Hematopoietic multipotent progenitor cell treated with erythropoietin and hydrocortisone succinate and interleukin-3 and kit ligand, for 17 days (in vitro differentiated cells): Measurements from ENCODE around the gene FBLN1.

Experiments used
- DNase-seq: peaks from one replicate; pipeline ENCODE4 v3.0.0-alpha.2; 2015; ENCODE audit warnings: low spot score

The FBLN1 gene

DNA sequence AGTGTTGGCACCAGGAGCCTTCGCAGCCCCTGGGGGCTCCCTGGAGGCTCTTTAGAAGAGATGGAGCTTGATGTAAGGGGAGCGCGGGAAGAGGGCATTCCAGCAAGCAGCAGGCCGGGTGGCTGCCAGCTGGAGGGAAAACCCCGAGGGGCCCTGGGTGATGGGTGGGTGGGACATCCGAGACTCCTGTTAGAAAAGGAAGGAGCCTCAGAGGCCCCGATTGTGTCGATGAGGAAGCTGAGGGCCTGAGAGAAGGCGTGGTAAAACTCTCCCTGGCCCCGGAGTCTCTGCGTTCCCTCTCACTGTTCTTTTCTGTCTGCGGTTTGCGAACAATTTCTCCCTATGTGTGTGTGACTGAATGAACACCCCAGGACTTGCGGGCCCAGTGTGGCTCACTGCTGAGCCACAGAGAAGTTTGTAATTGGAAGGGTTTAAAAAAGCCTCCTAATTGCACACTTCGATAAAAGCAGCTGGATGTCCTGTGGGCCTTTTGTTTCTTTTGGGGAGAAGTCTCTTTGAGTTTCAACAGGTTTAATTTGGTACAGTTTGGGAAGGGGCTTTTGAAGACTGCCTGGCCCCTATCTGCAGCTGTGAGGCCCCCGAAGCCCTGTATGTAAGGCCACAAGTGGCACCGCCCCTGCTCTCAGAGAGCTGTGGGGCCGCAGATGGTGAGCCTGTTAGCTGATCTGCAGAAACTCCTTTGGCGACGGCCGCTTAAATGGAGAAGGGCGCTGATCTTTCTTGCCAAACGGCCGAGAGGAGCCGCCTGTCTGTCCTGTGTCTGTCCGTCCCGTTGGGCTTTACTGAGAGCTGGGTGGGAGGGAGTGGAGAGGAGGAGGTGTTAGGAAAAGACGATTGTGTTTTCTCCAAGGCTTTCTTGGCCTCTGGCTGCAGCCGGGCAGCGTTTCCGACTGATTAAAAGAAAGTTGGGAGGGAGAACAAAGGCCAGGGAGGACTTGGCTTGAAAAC, 2.0 kb downstream of the FBLN1 start:
- DNase-seq, result no peak

DNA sequence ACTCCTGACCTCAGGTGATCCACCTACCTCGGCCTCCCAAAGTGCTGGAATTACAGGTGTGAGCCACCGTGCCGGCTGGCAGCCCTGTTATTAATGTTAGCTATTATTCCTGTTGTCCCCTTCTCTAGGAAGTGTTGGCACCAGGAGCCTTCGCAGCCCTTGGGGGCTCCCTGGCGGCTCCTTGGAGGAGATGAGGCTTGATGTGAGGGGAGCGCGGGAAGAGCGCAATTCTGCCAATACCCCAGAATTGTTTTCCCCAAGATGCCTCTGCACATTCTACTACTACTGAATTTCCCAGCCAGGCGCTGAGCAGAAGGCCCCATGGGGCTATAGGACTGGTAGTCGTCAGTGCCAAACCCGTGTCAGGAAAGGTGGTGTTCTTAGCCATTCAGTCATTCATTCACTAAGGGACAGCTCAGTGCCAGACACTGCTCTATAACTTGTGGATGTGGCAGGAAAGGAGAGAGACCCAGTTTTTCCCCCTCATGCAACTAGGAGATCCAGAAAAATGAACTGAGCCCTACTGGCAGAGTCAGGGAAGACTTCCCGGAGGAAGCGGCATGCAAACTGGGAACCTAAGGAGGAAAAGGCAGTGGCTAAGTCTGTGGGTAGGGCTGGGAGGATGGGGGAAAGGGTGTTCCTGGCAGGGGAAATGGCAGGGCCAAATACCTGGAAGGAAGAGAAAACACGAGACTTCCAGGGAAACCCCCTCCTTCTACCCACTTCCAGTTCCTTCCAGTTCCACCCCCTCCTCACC, 3.5 kb downstream of the FBLN1 start:
- DNase-seq, result no peak

DNA sequence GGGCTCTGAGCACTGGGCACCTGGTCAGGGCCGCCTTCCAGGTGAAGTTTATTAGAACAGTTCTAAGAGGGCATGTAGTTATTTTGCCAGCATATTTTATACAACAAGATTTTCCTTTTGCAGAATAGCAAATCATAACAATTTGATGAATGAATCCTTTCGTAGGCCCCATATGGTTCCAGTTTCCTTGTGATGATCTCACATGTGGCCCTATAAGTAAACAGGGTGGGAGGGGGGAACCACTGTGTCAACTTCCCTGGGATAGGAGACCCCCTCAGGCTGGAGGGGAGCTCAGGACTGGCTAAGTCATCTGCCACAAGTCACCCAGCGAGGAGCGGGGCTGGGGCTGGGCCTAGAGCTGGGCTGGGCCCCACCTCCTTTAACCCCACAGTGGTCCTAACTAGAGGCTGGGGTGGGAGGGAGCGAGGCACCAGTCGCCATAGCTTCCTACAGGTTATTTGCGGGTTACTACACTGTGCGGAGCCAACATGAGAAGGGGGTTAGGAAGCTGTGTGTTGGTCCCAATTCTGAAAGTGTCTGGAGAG, 4.2 kb downstream of the FBLN1 start:
- no peak for DNase-seq

DNA sequence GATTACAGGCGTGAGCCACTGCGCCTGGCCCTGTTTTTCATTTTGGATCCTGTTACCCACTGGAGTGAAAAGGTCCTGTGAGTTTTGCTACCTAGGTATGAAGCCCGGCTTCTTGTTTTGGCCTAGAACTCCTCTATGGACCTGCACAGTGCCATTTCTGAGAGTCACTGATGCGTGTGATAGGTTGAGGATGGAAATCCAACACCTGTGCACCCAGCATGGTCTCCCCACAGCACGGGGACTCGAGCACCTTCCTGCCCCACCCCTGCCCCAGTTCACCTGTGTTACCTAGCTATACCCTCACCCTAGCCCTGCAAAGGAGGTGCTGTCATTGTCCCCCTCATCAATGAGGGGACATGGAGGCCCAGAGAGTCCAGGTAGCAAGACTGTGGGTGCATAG, 5.1 kb downstream of the FBLN1 start:
- no peak for DNase-seq

DNA sequence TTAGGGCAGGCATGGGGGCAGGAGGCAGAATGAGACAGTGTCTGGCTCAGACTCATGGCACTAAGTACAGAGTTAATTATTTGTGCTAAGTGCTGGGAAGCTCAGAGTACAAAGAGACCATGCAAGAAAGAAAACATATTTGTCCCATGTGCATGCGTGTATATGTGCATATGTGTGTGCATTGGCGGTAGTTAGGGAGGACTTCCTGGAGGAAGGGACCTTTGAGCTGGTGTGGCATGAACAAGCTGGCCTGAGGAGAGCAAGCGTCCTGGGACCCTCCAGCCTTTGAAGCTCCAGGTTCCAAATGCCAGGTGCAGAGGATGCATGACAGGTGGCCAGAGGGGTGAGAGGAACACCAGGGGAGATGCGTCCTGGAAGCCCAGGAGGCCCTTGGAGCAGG, 6.1 kb downstream of the FBLN1 start:
- DNase-seq, result no peak

DNA sequence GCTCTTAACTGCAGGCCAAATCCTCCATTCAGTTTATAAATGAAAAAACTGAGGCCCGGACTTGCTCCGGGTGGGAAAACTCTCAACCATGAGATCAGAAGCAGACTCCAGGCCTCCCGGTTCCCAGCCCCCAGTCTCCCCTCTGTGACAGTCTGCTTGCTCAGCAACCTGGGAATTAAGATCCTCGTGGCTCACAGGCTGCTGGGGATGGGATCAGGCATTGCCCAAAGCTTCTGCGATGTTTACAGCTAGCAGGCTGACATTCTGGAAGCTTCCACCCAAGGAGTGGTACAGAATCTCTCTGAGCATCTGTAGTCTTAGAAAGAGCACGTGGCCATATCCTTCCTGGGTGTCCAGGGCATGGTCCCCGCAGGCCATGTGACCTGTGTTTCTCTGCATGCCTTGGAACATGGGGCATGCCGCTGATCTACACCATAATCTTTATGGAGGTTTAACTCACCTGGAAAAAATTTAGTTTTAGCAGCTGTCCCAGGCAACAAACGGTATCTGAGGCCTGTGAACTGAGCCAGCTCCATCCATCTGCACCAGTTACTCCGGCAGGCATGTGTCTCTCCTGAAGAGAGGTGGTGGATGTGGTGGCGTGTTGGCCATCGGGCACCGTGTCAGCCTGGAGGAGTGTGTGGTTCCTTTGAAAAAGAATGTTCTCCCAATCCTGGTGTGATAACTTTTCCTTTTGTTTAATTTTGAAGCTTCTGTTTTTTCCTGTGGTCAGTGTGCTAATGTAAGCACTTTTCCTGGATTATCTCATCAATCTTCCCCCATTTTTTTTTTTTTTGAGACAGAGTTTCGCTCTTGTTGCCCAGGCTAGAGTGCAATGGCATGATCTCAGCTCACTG, 7.9 kb downstream of the FBLN1 start:
- no peak for DNase-seq

DNA sequence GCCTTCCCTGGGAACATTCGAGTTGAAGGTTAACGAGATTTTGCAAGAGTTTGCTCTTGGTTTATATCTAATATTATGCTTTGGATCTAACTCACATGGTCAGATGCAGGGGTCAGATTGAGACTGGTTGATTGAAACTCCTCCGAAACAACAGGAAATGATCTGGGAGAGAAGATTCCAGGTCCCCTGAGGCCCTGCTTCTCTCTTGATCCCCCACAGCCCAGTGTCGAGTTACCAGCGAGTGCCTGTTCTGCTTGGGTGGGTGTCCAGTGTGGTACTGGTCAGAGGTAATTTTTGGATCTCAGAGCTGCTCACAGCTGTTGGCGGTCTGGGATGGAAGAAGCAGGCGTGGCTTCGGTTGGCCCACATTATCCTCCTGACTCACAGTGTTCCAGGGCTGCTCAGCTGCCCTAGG, 9.2 kb downstream of the FBLN1 start:
- DNase-seq, result no peak

DNA sequence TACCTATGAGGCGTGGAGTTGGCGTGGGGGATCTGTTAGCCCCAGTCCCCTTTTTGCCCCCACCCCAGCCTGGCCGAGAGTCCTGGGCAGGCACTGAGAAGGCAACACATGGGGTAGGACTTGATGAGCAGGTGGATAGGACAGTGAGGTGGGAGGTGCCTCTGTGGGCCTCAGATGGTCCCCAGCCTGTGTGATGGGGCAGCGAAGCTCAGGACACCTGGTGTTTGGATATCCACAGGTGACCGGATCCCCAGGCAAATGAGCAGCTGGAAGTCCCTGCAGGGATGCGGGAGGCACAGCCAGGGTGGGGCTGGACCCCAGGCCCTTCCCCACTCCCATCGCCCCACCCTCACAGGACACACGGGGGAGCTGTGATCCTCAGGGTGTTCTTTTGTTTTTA, 9.7 kb downstream of the FBLN1 start:
- DNase-seq, result no peak

DNA sequence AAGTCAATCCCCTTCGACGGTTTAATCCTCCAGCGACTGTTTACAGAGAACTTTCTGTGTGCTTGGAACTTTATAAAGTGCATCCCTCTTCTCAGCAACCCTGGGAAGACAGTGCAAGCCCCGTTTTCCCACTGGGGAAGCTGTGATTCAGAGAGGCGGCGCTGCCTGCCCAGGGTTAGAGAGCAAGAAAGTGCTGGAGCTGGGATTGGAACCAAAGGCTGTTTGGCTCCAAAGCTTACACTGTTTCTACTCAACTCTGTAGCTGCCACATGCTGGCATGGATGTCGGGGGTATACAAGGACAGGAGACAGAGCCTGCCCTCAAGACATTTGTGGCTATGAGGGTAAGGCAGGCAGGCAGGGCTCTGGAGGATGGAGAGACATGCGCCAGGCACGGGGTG, 13.0 kb downstream of the FBLN1 start:
- DNase-seq, result no peak

DNA sequence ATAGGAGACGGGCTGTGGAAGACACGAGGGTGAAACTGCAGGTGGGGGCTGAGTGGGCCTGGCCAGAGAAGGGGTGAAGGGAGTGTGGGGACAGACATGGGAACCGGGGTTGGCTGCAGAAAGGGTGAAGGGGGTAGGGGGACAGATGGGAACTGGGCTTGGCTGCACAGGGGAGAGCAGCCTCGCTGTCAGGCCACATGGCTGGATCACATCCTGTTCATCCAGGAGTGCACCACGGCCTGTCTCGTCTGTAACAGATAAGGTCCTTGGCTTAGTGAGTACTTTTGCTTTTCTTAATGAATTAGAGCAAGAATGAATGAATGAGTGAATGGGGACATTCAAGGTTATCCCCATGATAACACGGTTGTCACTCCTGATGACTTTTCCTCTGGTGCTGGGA, 13.5 kb downstream of the FBLN1 start:
- DNase-seq, result no peak

DNA sequence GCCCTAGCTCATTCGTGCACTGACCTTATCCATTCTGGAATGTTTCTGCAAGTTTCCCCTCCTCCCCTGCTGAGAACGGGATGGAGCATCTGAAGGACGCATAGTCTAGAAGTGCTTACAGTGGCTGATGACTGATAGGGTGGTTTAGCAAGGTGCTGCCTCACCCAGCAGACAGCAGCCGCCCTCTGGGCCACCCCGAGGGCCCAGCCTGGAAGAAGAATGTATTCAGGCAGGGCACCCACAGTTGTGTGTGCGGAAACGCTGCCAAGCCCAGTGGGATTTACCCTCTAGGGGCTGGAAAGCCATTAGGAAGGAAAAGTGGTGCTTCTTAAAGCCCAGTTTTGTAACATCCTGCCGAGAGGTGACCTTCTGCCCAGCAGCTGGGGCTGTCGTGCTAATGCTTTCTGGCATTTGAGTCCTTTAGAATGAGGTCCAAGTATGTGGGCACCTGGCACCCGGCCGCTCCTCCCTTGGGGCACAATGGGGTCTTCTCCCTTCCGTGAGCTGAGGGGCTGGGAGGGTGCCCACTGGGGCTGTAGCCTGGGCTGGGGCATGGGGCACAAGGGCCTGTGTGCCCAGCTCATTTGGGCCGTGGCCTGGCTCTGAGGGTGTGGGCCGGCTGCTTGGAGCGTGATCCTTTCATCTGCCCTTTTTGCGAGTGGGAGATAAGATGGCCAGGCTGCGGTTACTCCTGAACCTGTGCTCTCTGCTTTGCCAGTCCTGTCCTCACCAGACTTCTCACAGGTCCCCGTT, 14.4 kb downstream of the FBLN1 start:
- no peak for DNase-seq

DNA sequence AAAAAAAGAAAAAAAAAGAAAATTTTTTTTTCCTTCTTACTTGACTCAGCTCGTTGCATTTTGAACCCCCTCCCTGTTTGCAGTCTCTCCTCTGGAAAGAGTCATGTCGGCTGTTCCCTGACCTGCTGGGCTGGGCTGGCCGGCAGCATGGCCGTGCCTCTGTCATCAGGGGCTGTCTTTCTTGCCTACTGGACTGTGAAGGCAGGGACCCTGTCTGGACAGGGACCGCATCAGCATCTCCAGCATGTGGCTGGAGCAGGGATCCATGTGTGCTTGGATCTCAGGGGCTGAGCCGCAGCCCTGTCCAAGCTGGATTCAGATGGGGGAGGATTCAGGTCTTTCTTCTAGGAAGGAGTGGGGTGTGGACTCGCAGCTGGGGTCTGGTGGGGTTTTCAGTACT, 15.5 kb downstream of the FBLN1 start:
- no peak for DNase-seq

DNA sequence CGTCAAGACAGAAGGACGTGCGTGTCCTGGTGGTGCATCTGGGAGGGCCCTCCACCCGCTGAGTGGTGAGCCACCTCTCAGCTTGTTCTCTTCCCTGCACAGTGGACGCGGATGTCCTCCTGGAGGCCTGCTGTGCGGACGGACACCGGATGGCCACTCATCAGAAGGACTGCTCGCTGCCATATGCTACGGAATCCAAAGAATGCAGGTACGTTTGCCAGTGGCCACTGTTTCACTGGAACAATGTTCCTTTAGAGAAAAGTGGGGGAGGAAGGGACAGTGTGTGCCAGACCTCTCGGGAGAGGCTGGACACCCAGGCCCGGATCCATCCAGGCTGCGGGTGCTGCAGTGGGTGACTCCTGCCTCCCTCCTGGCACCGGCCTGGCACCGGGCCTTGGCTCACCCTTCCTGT, 15.9 kb downstream of the FBLN1 start:
- DNase-seq, result no peak

DNA sequence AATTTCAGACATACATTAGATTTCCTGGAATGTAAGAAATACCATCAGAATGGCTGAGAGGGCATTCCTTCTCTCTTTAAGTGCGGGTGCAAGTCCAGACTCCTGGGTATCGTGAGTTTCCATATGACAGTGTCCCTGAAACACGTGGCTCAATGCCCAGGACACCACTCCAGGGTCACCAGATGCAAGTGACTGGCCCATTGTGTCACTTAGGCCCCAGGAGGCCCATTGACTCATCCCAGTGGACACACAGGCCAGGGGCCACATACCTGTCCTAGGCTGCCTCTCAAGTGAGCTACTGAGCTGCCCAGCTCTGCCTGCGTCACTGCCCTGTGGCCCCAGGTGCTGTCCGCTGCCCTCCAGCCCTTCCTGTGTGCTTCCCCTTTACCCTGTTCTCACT, 18.5 kb downstream of the FBLN1 start:
- no peak for DNase-seq

DNA sequence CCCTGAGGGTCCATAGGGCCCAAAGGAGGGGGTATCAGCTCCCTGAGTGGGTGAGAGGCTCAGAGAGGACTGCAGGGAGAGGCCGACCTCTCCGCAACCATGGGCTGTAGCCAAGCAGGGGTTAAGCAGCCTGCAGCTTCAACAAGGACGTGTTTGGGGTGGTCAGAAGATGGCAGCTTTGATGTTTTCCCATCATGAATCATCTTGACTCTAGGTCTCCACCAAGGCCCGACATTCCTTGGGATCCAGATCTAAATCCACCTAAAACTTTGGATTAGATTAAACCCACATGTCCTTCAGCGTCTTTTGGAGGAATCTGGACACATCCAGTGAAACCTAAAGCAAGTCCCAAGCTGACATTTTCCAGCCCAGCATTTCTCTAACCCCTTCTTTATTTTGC, 19.8 kb downstream of the FBLN1 start:
- DNase-seq, result no peak

DNA sequence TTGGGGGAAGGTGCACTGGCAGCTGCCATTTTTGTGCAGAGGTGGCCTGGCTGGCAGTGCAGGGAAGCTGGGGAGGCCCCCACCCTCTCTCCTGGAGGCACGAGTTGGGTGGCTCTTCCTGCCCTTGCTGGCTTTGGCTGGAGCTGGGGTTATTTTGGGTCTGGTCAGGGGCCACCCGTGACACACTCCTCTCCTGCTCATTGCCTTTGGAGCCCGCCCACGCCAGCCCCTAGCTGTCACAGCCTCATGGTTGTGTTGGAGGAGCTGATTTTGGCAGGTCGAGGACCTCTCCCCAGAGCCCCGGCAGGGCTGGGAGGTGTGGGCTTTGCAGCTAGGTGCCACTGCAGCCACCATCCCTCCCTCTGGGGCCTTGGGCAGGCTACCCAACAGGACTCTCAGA, 21.5 kb downstream of the FBLN1 start:
- DNase-seq, result no peak

DNA sequence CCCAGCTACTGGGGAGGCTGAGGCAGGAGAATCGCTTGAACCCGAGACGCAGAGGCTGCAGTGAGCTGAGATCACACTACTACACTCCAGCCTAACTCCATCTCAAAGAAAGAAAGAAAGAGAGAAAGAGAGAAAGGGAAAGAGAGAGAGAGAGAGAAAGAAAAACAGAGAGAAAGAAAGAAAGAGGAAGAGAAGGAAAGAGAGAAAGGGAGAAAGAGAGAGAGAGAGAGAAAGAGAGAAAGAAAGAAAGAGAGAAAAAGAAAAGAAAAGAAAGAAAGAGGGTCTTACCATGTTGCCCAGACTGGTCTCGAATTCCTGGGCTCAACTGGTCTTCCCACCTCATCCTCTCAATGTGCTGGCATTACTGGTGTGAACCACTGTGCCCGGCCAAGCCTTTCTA, 22.3 kb downstream of the FBLN1 start:
- DNase-seq, result no peak

DNA sequence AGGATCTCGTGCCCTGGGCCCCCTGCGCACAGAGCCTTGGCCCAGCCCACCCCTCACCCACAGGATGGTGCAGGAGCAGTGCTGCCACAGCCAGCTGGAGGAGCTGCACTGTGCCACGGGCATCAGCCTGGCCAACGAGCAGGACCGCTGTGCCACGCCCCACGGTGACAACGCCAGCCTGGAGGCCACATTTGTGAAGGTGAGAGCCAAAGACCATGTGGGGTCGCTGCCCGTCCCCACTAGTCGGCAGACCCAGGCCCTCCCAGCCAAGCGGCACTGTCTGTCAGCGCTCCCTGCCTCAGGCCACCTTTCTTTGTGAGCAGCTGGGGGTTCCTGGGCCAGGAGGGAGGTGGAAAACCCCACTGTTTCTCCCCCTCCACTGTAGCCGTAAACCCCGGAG, 22.8 kb downstream of the FBLN1 start:
- no peak for DNase-seq

DNA sequence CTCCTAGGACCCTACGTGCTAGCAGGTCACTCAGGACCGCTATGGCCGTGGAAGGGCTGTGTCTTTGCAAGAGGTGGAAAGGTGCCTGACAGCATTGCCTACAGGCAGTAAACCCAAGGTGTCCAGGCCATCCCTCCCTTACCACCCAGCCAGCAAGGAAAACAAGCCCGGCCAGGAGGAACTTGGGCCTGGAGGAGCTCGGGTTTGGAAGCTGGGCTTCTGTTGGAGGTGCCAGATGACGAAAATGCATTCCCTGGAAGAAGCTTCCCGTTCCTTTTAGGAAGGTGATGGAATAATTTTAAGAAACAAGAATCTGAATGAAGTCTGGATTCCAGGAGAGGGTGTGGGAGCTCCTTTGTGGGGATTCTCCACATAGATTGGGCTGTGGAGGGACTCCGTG, 23.6 kb downstream of the FBLN1 start:
- DNase-seq, result no peak

DNA sequence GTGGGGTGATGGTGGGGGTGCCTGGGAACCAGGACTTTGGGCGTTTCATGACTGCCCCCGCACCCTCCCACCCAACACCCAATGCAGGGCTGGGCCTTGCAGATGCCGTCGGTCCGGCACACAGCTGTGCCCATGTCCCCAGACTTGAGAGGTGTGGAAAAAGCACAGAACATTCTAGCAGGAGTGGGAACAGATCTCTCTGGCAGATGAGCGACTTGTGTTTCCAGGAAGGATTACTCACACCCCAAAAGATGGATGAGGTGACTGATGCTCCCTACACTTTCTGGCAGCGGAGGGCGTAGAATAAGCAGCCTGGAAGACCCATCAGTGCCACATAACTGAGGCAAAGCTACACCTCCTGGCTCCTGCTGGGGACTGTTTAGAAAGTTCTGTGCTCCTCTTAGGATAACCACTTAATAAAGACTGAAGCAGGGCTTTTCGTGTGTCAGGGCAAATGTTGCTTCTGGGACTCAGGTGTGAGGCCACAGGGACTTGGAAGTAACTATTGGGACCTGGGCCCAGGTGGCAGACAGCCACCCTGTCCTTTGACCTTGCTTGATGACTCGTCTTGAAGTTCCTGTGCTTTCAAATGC, 24.2 kb downstream of the FBLN1 start:
- no peak for DNase-seq

DNA sequence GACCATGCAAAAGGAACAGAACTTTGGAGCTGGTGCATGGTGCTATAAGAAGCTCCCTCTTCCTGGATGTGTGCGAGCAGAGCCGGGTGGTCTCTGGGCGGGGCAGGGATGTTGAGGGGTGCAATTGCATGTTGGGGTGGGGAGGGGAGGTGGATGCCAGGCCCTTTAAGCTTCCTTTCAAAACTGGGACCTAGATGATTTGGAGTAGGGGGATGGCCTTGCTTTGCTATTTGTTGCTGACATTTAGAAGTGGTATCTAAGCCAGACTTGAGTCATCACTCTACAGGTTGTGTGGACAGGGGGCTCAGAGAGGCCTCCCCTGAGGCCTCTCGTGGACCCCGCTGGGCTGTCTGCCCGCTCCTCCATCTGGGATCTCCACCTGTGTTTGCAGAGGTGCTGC, 24.8 kb downstream of the FBLN1 start:
- no peak for DNase-seq
